CD4-positive, alpha-beta T cell (primary cell): ENCODE data around the gene PIP5KL1. TPM values are rescaled to one million over a fixed set of nuclear protein-coding genes. Genes with fewer than 3 reads are reported as not detected.

Experiments
- ATAC-seq: fragments of 200-7000 bp; cut with Tn5 transposase; one replicate; pipeline ENCODE4 v1.10.0; 2022; ENCODE audit warnings: mild to moderate bottlenecking; ENCODE audit not compliant: poor library complexity
- CTCF ChIA-PET: fragments of 350-600 bp; sonication (Branson Sonifier 250); formaldehyde crosslinking; loops from one replicate; lab custom pipeline; 2021; ENCODE audit warnings: antibody characterized with exemption, inconsistent platforms; lab: Charles Lee
- POLR2A ChIA-PET: fragments of 350-600 bp; sonication (Branson Sonifier 250); formaldehyde crosslinking; loops from one replicate; lab custom pipeline; 2021; ENCODE audit warnings: antibody characterized with exemption, inconsistent platforms; lab: Charles Lee
- DNase-seq, 14 experiments: peaks; one replicate each; pipeline ENCODE4 v3.0.0-alpha.2; 2013 to 2020; ENCODE audit warnings: mixed read lengths in 2 of 14
- H3K27ac ChIP-seq, 2 donors: one replicate each; pipeline versions ENCODE4 v1.5.1 to v1.7.0; 2013; ENCODE audit warnings: low read length in 2 of 2, low read depth in 1 of 2, mild to moderate bottlenecking in 1 of 2
- H3K27me3 ChIP-seq, 2 experiments: 1 replicate in 1 of 2; 2 replicates in 1 of 2; pipeline versions ENCODE4 v1.6.1 to v1.7.0; 2013; ENCODE audit warnings: low read length in 2 of 2, control low read depth in 1 of 2, mild to moderate bottlenecking in 1 of 2, moderate library complexity in 1 of 2; ENCODE audit not compliant: insufficient read depth in 2 of 2, control insufficient read depth in 1 of 2
- H3K36me3 ChIP-seq: one replicate; pipeline ENCODE4 v1.6.1; 2013; ENCODE audit warnings: low read length, control low read depth; ENCODE audit not compliant: insufficient read depth
- H3K4me1 ChIP-seq: one replicate; pipeline ENCODE4 v1.6.1; 2013; ENCODE audit warnings: low read length, control low read depth; ENCODE audit not compliant: insufficient read depth
- H3K4me3 ChIP-seq: one replicate; pipeline ENCODE4 v1.5.1; 2013; ENCODE audit warnings: mild to moderate bottlenecking, low read length, moderate library complexity
- H3K9me3 ChIP-seq, 2 experiments: 1 replicate in 1 of 2; 2 replicates in 1 of 2; pipeline versions ENCODE4 v1.6.1 to v1.7.0; 2013; ENCODE audit warnings: low read length in 2 of 2, mild to moderate bottlenecking in 2 of 2, control low read depth in 1 of 2, moderate library complexity in 1 of 2; ENCODE audit not compliant: control insufficient read depth in 1 of 2, insufficient read depth in 1 of 2
- H3K27ac Mint-ChIP-seq: one replicate; pipeline ENCODE4 v1.8.0; 2020; ENCODE audit warnings: mixed read lengths
- H3K27me3 Mint-ChIP-seq: one replicate; pipeline ENCODE4 v1.8.0; 2021; ENCODE audit warnings: mixed read lengths
- H3K36me3 Mint-ChIP-seq: one replicate; pipeline ENCODE4 v1.8.0; 2021; ENCODE audit warnings: low read depth, mixed read lengths
- H3K4me1 Mint-ChIP-seq: one replicate; pipeline ENCODE4 v1.8.0; 2021; ENCODE audit warnings: low read depth, mixed read lengths
- H3K4me3 Mint-ChIP-seq: one replicate; pipeline ENCODE4 v1.8.0; 2020; ENCODE audit warnings: mild to moderate bottlenecking, mixed read lengths
- H3K9me3 Mint-ChIP-seq: one replicate; pipeline ENCODE4 v1.8.0; 2020; ENCODE audit warnings: mixed read lengths
- intact Hi-C, 2 experiments: fragments of 100-400 bp; cut with DNase I in 1 of 2; cut with micrococcal nuclease in 1 of 2; formaldehyde crosslinking; loops; one replicate each; pipeline versions ENCODE4 v1.15.1 to v1.9.0; 2023 to 2025; cut with DNase I, micrococcal nuclease
- total RNA-seq, 174 experiments: library from RNA in 2 of 174; stranded (reverse) in 2 of 174; gene quantifications; one replicate each; pipeline ENCODE4 v1.2.3 and lab custom pipeline; 2021 to 2026
- TF ChIP-seq, protein P1 (sequence below): fragments of 200-600 bp; IDR thresholded peaks from one replicate; pipeline ENCODE4 v1.8.0; 2022; ENCODE audit warnings: antibody characterized with exemption, mild to moderate bottlenecking

Gene PIP5KL1
- total RNA-seq, 2 experiments from 2014 or later: 2.9 to 3.3 TPM

- Mint-ChIP-seq H3K27me3 (no peaks in the 10 kb centered on the region), H3K36me3 (peaks cover 50% of the 10 kb centered on the region), H3K27ac (peak within 1 kb of the TSS; percentile 86), H3K9me3 (no peaks in the 10 kb centered on the region), H3K4me1 (peaks cover 45% of the 10 kb centered on the region), H3K4me3 (peak within 1 kb of the TSS; percentile 95)
- intact Hi-C loops: loop anchor here (1.0 to 5.0 kb wide), 2 partner anchors 18 to 37 kb away; partner anchors contain the start of gene ST6GALNAC4 (in 1 of the 2)
- ATAC-seq: peak; percentile 76
- peaks cover 13 to 24% of the 10 kb centered on the region in 2 experiments for H3K9me3 ChIP-seq
- peak within 1 kb of the TSS; percentile 36 to 56 for H3K27ac ChIP-seq
- ChIA-PET POLR2A (interaction anchor here (0.8 to 3.1 kb wide), 8 partner anchors 11 to 225 kb away, joined by 3 to 16 read pairs (median 3); partner anchors contain the start of genes CDK9, PIP5KL1 and ST6GALNAC4), CTCF (interaction anchor here (0.8 to 2.2 kb wide), 3 partner anchors 11 to 165 kb away, joined by 4 to 6 read pairs (median 5); partner anchors contain the start of gene TOR2A)
- H3K36me3 ChIP-seq: peaks cover 27% of the 10 kb centered on the region
- H3K4me3 ChIP-seq: peak within 1 kb of the TSS; percentile 89
- peaks cover 64% of the 10 kb centered on the region for H3K4me1 ChIP-seq
- DNase-seq: peak in 13 of 14 experiments; percentile 32 to 86 (median 61)
- TF ChIP-seq, protein P1, sequence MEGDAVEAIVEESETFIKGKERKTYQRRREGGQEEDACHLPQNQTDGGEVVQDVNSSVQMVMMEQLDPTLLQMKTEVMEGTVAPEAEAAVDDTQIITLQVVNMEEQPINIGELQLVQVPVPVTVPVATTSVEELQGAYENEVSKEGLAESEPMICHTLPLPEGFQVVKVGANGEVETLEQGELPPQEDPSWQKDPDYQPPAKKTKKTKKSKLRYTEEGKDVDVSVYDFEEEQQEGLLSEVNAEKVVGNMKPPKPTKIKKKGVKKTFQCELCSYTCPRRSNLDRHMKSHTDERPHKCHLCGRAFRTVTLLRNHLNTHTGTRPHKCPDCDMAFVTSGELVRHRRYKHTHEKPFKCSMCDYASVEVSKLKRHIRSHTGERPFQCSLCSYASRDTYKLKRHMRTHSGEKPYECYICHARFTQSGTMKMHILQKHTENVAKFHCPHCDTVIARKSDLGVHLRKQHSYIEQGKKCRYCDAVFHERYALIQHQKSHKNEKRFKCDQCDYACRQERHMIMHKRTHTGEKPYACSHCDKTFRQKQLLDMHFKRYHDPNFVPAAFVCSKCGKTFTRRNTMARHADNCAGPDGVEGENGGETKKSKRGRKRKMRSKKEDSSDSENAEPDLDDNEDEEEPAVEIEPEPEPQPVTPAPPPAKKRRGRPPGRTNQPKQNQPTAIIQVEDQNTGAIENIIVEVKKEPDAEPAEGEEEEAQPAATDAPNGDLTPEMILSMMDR: no peak
- H3K27me3 ChIP-seq: no peaks in the 10 kb centered on the region
Measured at GRCh38 chr9:127899128-127899943, 31.2 kb downstream of the PIP5KL1 start, which contains the start of gene ST6GALNAC6. ST6GALNAC6 (minus strand) TSS chr9:127899603; CDS start chr9:127897981, 1,622 bp downstream.

DNA sequence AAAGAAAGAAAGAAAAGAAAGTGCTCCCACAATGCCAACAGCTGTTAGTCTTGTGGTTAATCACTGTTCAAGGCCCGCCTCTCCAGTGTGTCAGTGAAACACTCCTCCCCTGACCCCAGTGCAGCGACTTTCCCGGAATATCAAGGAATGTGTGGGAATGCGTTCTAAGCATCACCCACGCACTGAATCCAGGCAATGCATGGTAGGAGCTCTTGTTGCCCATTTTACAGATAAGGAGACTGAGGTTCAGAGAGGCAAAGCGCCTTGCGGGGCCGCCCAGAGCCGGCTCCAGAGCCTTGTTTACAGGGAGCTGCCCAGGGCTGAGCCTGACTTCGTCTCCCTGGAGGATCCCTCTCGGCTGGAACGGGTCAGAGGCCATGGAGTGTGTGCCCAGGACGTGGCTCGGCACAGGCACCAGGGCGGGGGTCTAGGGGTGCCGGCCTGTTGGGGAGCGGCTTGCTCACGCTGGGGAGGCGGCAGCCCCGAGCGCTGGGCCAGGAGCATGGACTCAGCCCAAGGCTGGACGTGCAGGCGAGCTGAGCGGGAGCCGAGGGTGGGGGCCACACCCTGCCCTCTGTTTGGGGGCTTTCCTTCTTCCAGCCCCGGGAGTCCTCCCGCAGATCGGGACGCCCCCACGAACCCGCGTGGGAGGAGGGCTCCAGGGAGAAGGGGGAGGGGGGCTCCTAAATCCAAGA, 32.0 kb downstream of the PIP5KL1 start:
- DNase-seq (peak in 2 of 14 experiments; percentile 32 to 49), ATAC-seq (peak; percentile 15)
- Histone ChIP-seq H3K9me3 (peaks cover 15 to 28% of the 10 kb centered on the region in 2 experiments), H3K27me3 (no peaks in the 10 kb centered on the region), H3K36me3 (peaks cover 35% of the 10 kb centered on the region), H3K4me1 (peaks cover 56% of the 10 kb centered on the region), H3K27ac (peak overlapping the region; percentile 9 to 21), H3K4me3 (peak overlapping the region; percentile 89)
- Mint-ChIP-seq H3K4me1 (peaks cover 42% of the 10 kb centered on the region), H3K27ac (peak overlapping the region; percentile 86), H3K36me3 (peaks cover 50% of the 10 kb centered on the region), H3K4me3 (peak overlapping the region; percentile 95), H3K27me3 (no peaks in the 10 kb centered on the region), H3K9me3 (no peaks in the 10 kb centered on the region)
- POLR2A ChIA-PET: interaction anchor here (1.0 to 3.1 kb wide), 9 partner anchors 7 to 129 kb away, joined by 3 to 16 read pairs (median 3); partner anchors contain the start of genes CDK9, PIP5KL1 and ST6GALNAC4
- intact Hi-C loops: loop anchor here (1.0 to 5.0 kb wide), 2 partner anchors 19 to 36 kb away; partner anchors contain the start of gene ST6GALNAC4 (in 1 of the 2)
- TF ChIP-seq, protein P1: no peak
- CTCF ChIA-PET: interaction anchor here (0.9 to 2.2 kb wide), 2 partner anchors 12 to 29 kb away, joined by 5 read pairs; no protein-coding TSS in a partner anchor

GRCh38 chr9:127897193-127897692, 33.3 kb downstream of the PIP5KL1 start:
- DNase-seq: peak in 3 of 14 experiments; percentile 45 to 57 (median 51)
- no peak for ATAC-seq
- Histone ChIP-seq H3K4me3 (no peak overlapping the region), H3K27me3 (no peaks in the 10 kb centered on the region), H3K9me3 (peaks cover 22 to 32% of the 10 kb centered on the region in 2 experiments), H3K27ac (no peak overlapping the region), H3K4me1 (peaks cover 43% of the 10 kb centered on the region), H3K36me3 (peaks cover 46% of the 10 kb centered on the region)
- peak overlapping the region; percentile 58 for H3K4me3 Mint-ChIP-seq
- TF ChIP-seq, protein P1: no peak
- no peaks in the 10 kb centered on the region for H3K9me3 Mint-ChIP-seq
- CTCF ChIA-PET: interaction anchor here (1.3 kb wide), 1 partner anchor 24 kb away, joined by 3 read pairs; no protein-coding TSS in a partner anchor
- POLR2A ChIA-PET: interaction anchor here (0.9 to 1.7 kb wide), 3 partner anchors 9 to 34 kb away, joined by 3 to 8 read pairs (median 4); no protein-coding TSS in a partner anchor
- intact Hi-C loops: loop anchor here in 1 of 2 experiments (5.0 kb wide), 1 partner anchor 35 kb away; no protein-coding TSS in a partner anchor
- H3K27ac Mint-ChIP-seq: peak overlapping the region; percentile 86
- H3K4me1 Mint-ChIP-seq: peaks cover 39% of the 10 kb centered on the region
- H3K36me3 Mint-ChIP-seq: peaks cover 61% of the 10 kb centered on the region
- H3K27me3 Mint-ChIP-seq: no peaks in the 10 kb centered on the region
